Neural progenitor cell (in vitro differentiated cells): ENCODE results near the gene THRB.

Experiments
- EZH2phosphoT487 ChIP-seq: fragments of 200-600 bp; sonication (generic); IDR thresholded peaks from 2 replicates; pipeline ENCODE4 v1.6.1; 2017; ENCODE audit warnings: antibody characterized with exemption
- TF ChIP-seq, protein P1 (sequence below): fragments of 200-600 bp; sonication (generic); IDR thresholded peaks from 2 replicates; pipeline ENCODE4 v1.5.1; 2017; ENCODE audit warnings: antibody characterized with exemption, mild to moderate bottlenecking

DNA sequence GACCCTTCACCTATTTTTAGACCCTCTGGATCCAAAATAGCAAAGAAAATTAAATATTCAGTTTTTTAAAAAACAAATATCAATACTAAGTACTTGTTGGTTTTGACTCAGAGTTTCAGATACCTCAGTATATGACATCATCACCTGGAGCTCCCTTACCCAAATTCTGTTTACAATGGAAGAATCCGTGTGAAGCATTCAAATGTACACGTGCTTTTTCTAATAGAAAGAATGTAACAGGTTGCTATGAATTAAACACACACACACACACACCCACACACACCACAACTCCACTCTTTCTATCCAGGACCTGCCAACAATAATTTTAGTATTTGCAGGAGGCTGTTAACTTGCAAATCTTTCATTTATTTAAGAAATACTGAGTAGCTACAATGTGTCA is 221.8 kb downstream of the THRB start:
- TF ChIP-seq, protein P1, sequence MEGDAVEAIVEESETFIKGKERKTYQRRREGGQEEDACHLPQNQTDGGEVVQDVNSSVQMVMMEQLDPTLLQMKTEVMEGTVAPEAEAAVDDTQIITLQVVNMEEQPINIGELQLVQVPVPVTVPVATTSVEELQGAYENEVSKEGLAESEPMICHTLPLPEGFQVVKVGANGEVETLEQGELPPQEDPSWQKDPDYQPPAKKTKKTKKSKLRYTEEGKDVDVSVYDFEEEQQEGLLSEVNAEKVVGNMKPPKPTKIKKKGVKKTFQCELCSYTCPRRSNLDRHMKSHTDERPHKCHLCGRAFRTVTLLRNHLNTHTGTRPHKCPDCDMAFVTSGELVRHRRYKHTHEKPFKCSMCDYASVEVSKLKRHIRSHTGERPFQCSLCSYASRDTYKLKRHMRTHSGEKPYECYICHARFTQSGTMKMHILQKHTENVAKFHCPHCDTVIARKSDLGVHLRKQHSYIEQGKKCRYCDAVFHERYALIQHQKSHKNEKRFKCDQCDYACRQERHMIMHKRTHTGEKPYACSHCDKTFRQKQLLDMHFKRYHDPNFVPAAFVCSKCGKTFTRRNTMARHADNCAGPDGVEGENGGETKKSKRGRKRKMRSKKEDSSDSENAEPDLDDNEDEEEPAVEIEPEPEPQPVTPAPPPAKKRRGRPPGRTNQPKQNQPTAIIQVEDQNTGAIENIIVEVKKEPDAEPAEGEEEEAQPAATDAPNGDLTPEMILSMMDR: no peak
- no peak for TF ChIP-seq EZH2phosphoT487
